T-helper 17 cell (primary cell): ENCODE measurements around the gene NKAPD1. TPM values are rescaled to one million over a fixed set of nuclear protein-coding genes. Genes with fewer than 3 reads are reported as not detected.

ENCODE experiments used
- ATAC-seq: fragments of 150-1000 bp; cut with Tn5 transposase; 2 replicates; pipeline ENCODE4 v1.10.0; 2021; ENCODE audit warnings: mild to moderate bottlenecking, moderate library complexity
- DNase-seq, 3 donors: peaks; one replicate each; pipeline versions ENCODE4 v3.0.0 to v3.0.0-alpha.2; 2020 to 2021
- H3K9me3 ChIP-seq: one replicate; pipeline ENCODE4 v1.7.0; 2013; ENCODE audit warnings: low read length, mild to moderate bottlenecking; ENCODE audit not compliant: control insufficient read depth, poor library complexity, severe bottlenecking
- H3K27ac Mint-ChIP-seq: one replicate; pipeline ENCODE4 v1.8.0; 2022; ENCODE audit warnings: mild to moderate bottlenecking, moderate library complexity, mixed read lengths
- H3K27me3 Mint-ChIP-seq: one replicate; pipeline ENCODE4 v1.8.0; 2022; ENCODE audit warnings: mixed read lengths
- H3K36me3 Mint-ChIP-seq: one replicate; pipeline ENCODE4 v1.8.0; 2022; ENCODE audit warnings: low read depth, mixed read lengths
- H3K4me1 Mint-ChIP-seq: one replicate; pipeline ENCODE4 v1.8.0; 2022; ENCODE audit warnings: mild to moderate bottlenecking, mixed read lengths
- H3K4me3 Mint-ChIP-seq: one replicate; pipeline ENCODE4 v1.8.0; 2022; ENCODE audit warnings: mild to moderate bottlenecking, moderate library complexity, mixed read lengths
- total RNA-seq, 4 donors: library from RNA in 2 of 4; stranded (reverse) in 2 of 4; gene quantifications; one replicate each; pipeline ENCODE4 v1.2.3 and lab custom pipeline; 2022 to 2026

The NKAPD1 gene
- total RNA-seq, 2 donors from 2014 or later: 9.8 to 12.8 TPM

GRCh38 chr11:112134473-112134872 is 60.4 kb downstream of the NKAPD1 start:
- no peaks in the 10 kb centered on the region for H3K9me3 ChIP-seq
- no peak for ATAC-seq
- DNase-seq: no peak
- Mint-ChIP-seq H3K4me1 (peaks cover 3% of the 10 kb centered on the region), H3K4me3 (no peak overlapping the region), H3K36me3 (no peaks in the 10 kb centered on the region), H3K27ac (no peak overlapping the region), H3K27me3 (no peaks in the 10 kb centered on the region)

Other genes with a start within 250 kb of the NKAPD1 start
- 10 to 100 TPM; 22.7 to 33.9 TPM for gene ALG9, start 202.7 kb upstream of the NKAPD1 start, total RNA-seq
- gene FDXACB1, start 195.1 kb upstream of the NKAPD1 start, total RNA-seq: 1 to 10 TPM; 2.5 to 3.1 TPM
- 10 to 100 TPM; 19.0 to 23.8 TPM for gene CFAP68, start 194.8 kb upstream of the NKAPD1 start, total RNA-seq
- not detected for gene CRYAB, start 162.5 kb upstream of the NKAPD1 start, total RNA-seq
- gene HSPB2, start 161.6 kb upstream of the NKAPD1 start, total RNA-seq: not detected
- not detected for gene C11orf52, start 155.4 kb upstream of the NKAPD1 start, total RNA-seq
- gene DIXDC1, start 137.0 kb upstream of the NKAPD1 start, total RNA-seq: under 1 TPM; 0.42 to 0.96 TPM
- gene DLAT, start 48.9 kb upstream of the NKAPD1 start, total RNA-seq: 10 to 100 TPM; 13.8 to 16.1 TPM
- gene PIH1D2, start 282 bp upstream of the NKAPD1 start, total RNA-seq: under 1 TPM in 1 of 2 donors, not detected in 1; 0.23 TPM
- gene TIMM8B, start 12.5 kb downstream of the NKAPD1 start, total RNA-seq: 10 to 100 TPM; 12.0 to 16.0 TPM
- gene SDHD, start 12.6 kb downstream of the NKAPD1 start, total RNA-seq: 10 to 100 TPM; 37.7 to 40.8 TPM
- under 1 TPM; 0.57 to 0.94 TPM for gene IL18, start 89.8 kb downstream of the NKAPD1 start, total RNA-seq
- under 1 TPM; 0.32 to 0.52 TPM for gene TEX12, start 93.1 kb downstream of the NKAPD1 start, total RNA-seq
- gene BCO2, start 101.2 kb downstream of the NKAPD1 start, total RNA-seq: 1 to 10 TPM; 2.5 to 2.7 TPM
- 10 to 100 TPM; 66.7 to 69.6 TPM for gene PTS, start 152.1 kb downstream of the NKAPD1 start, total RNA-seq
- gene PLET1, start 186.6 kb downstream of the NKAPD1 start, total RNA-seq: not detected